HG03442 (cell line): ENCODE results near the gene DALRD3.
"Not testable (repeated sequence)": the region's sequence is repeated elsewhere in the genome, so short reads cannot be mapped to it uniquely, and the experiment has no call there.

ENCODE experiments used
- ATAC-seq: cut with Tn5 transposase; IDR thresholded peaks from one replicate; pipeline ENCODE4 v1.9.1; 2021; ENCODE audit warnings: mild to moderate bottlenecking, moderate library complexity; ENCODE audit not compliant: unreplicated experiment

The DALRD3 gene

DNA sequence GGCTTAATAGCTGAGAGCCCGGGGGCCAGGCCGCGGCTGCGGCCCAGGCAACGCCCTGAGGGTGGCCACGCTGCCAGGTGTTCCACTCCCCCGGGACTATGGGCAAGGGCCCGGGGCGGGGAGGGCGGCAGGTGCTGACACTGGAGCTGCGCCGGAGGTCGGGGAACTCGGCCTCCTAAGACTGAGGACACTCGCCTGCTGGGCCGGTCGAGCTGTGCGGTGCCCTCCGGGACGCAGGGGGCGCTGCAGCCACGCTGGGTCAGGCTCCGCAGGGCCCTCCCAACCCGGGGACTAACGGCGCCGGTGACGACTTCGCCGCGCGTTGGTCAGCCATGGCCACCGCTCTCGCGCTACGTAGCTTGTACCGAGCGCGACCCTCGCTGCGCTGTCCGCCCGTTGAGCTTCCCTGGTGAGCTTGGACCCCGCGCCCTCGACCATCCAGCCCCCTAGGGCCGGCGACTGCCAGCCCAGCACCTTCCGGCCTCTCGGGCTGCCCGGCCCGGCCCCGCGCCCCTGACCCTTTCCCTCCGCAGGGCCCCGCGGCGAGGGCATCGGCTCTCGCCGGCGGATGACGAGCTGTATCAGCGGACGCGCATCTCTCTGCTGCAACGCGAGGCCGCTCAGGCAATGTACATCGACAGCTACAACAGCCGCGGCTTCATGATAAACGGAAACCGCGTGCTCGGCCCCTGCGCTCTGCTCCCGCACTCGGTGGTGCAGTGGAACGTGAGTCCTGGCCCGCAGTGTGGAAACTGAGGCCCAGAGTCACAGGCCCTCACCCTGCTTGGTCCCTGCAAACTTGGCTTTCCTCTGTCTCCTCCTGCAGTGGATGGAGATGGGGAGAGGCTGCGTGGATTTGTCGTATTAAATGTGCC, 3.7 kb upstream of the DALRD3 start, which contains the start of gene NDUFAF3:
Gene NDUFAF3, plus strand, starts transcription at position 309 of the 875 bp plus-strand sequence. Its CDS starts 24 bp downstream, at position 333.
- peak; percentile 57 for ATAC-seq

DNA sequence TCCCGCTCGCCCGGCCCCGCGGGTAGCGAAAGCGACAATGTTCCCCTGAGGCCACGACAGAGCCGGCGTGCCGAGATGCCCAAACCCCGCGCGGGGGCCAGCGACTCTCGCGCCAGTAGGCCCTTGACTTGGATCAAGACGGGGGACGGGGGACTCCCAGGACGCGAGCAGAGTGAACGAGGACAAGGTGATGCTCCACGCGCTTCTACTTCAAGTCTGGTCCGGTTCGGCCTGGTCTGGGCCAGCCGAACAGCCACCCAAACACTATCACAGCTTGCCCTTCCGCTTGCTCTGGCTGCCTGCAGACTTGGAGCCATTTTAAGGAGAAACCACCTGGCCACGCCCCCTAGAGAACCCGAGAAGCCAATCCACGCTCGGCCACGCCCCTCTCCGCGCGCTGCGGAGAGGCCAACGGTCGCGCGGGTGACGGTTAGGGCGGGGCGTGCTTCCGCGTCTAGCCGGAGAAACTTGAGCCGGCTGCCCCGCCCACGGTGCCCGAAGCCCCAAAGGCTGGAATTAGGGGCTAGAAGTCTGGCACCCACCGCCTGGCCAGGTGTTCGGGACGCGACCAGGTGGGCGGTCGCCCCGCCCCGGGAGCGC, 2.9 kb upstream of the DALRD3 start:
- peak; percentile 46 for ATAC-seq

DNA sequence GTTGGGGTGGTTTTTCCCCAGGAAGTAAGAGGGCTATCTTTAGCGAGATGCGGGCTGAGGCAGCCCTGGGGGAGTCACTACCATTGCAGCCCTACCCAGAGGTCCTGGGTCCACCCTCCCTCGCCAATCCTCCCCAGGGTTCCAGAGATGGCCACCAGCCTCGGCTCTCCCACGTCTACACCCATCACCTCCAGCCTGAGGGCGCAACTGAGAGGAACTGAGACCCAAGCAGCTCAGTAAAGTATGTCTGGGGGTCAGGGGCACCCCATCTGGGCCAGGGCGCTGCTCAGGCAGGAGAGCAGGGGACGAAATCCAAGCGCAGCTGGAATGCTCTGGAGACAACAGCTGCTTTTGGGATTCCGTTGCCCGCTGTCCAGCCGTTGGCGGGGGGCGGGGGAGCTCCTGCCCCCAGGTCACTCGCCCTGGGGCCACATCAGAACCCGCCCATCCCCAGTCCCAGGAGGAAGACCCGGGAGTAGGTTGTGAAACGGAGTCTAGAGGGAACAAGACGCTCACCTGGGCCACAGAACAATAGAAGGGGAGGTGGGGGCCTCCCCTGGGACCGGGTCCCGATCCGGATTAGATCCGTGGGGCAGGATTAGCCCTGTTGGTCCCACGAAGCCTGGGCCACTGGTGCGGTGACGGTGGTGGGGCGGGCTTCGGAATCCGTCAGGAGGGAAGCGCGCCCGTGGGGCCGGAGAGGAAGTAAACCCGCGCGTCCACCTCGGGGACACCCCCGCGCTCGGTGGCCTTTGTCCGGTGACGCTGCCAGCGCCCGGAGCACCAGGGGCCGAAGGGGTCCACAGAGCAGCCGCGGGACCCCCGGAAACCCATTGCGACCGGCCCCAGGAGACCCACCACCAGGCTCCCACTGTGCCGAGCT, 2.2 kb upstream of the DALRD3 start:
- ATAC-seq: no peak

DNA sequence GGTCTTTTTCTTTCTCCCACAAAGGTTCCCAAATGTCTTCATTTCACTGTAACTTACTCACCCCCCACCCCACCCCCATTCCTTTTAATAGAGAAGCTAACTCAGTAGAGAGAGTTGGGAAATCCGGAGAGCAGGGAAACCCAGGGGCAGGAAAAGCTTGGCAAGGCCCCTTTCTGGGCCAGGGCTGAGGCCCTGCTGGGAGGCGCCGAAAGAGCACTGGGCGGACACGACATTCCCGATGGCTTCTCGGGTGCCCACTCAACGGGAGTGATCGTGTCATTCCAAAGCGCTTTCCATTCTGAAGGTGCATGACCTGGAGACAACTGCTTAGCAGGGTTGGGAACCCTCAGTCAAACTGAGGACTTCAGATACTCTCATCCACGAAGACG, 1.6 kb upstream of the DALRD3 start:
- ATAC-seq: no peak

DNA sequence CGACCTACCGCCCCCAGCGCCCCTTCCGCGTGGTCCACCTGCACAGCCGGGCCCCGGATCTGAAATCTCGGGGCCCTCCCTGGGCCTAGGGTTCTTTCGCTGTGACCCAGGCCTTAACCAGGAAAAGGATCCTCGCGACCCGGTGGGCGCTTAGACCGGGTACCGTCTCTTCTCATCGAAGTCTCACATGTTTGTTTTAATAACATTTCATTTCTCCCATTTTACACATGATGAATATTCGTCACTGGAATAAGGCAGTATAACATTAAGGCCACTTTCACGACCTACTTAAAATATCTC, 277 bp upstream of the DALRD3 start:
- no peak for ATAC-seq

DNA sequence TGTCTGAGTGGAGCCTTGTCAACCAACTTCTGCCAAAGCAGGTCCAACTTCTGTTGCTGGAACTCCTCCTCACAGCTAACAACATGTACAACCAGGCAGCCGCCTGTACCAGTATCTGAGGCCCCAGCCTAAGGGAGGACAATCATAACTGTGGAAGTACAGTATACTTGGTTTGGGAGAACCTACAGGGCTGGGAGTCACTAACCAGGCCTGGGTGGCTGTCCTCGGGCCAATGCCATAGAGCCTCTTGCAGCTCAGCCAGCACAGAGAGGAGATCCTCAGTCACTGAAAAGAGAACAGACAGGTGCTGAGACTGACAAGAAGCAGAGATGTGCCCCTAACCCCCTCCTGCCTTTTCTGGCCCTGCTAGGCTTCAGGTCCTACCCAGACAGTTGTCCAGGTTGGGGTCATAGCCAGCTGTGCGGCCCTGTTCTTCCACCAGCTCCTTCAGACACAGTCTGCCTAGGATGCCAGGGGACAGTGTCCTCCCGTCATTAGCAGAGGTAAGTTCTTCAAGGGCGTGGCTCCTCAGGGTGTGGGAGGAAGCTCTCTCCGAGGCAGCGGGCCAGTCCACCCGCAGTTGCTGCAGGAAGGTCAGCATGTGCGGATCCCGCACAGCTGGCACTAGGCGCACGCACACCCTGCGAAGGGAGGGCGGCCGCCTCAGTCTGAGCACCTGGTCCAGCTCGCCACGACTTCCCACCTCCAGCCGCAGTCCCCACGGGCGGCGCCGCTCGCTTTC, 980 bp downstream of the DALRD3 start:
- ATAC-seq: no peak

DNA sequence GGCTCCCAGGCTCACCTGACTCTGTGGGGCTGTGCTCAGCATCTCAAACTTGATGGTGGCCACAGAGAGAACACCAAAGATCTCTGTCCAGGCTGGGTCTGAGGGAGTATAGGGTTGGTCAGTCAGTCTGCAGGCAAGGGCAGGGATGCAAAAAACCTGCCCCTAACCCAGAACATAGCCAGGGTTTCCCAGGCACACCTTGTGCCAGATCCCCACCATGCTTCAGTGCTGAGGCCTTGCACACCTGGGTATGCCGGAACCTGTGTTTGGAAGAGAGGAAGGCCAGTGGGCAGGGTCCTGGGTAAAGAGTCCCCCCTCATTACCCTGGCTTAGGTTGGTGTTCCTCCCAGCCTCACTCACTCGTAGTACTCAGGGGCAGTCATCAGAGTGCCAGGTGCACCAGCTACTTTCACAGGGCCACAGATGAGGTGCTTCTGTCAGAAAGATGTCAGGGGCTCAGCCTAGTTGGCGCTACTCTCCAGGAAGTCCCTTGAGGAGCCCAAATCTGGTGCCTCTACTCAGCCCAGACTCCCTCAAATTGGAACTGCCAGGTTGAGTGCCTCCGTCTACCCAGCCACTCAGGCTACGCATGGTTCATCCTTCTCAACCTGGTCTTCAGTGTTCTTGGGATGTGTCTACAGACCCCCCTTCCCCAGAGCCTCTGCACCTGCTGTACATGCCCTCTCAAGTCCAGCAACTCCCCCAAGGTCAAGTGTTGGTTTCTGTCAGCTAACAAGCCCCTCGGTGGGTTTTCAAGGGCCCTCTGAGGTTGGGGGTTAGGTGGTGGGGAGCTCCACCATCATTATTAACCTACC, 1.8 kb downstream of the DALRD3 start:
- no peak for ATAC-seq

DNA sequence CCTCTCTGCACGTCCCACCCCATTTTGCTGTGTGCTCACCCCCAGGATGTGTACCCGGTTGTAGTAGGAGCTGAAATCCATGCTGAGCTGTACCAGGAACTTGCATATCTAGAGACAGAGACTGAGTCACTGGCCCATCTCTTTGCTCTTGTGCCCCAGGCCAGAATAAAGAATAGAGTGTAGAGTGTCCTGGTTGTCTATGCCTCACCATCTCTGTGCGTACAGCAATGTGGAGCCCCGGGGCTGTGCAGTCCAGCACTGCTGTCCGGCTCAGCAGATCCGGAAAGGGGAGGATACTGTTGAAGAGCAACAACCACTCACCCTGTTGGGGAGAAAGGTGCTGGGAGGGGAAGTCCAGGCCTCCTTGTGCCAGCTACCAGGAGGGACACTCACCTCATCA, 2.6 kb downstream of the DALRD3 start:
- no peak for ATAC-seq

DNA sequence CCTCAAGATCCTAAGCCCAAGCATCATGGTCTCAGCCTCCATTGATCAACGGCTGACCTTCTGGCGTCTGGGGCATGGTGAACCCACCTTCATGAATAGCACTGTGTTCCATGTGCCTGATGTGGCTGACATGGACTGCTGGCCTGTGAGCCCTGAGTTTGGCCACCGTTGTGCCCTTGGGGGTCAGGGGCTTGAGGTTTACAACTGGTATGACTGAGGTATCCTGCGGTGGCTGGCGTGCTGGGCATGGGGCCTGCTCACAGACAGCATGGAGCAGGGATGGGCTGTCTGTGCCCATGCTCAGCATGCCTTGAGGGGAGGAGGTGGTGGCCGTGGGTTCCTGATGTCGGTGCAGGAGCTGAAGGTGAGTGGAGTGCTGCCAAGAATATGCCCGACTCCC, 3.3 kb downstream of the DALRD3 start:
- ATAC-seq: no peak

DNA sequence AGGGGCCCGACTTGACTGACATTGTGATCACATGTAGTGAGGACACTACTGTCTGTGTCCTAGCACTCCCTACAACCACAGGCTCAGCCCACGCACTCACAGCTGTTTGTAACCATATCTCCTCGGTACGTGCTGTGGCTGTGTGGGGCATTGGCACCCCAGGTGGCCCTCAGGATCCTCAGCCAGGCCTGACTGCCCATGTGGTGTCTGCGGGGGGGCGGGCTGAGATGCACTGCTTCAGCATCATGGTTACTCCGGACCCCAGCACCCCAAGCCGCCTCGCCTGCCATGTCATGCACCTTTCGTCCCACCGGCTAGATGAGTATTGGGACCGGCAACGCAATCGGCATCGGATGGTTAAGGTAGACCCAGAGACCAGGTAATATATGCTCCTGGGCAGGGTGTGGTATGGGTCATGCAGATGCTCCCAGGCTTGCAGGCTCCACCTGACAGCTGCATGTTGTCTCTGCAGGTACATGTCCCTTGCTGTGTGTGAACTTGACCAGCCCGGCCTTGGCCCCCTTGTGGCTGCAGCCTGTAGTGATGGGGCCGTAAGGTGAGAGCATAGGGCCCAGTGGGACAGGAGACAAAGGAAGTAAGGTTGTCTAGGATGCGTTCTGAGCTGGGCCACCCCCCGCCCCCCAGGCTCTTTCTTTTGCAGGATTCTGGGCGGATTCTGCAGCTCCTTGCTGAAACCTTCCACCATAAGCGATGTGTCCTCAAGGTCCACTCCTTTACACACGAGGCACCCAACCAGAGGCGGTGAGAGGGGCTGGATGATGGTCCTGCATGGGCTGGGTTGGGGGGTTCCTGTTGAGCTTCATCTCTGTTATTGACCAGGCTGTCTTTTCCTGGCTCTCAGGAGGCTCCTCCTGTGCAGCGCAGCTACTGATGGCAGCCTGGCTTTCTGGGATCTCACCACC, 4.4 kb downstream of the DALRD3 start:
- no peak for ATAC-seq

DNA sequence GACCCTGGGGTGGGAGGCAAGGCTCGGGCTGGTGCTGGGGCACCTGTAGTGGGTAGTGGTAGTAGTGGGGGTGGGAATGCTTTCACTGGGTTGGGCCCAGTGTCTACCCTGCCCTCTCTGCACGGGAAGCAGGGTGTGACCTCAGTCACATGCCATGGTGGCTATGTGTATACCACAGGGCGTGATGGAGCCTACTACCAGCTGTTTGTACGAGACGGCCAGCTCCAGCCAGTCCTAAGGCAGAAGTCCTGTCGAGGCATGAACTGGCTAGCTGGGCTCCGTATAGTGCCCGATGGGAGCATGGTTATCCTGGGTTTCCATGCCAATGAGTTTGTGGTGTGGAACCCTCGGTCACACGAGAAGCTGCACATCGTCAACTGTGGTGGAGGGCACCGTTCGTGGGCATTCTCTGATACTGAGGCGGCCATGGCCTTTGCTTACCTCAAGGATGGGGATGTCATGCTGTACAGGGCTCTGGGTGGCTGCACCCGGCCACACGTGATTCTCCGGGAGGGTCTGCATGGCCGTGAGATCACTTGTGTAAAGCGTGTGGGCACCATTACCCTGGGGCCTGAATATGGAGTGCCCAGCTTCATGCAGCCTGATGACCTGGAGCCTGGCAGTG, 5.2 kb downstream of the DALRD3 start:
- ATAC-seq: no peak

DNA sequence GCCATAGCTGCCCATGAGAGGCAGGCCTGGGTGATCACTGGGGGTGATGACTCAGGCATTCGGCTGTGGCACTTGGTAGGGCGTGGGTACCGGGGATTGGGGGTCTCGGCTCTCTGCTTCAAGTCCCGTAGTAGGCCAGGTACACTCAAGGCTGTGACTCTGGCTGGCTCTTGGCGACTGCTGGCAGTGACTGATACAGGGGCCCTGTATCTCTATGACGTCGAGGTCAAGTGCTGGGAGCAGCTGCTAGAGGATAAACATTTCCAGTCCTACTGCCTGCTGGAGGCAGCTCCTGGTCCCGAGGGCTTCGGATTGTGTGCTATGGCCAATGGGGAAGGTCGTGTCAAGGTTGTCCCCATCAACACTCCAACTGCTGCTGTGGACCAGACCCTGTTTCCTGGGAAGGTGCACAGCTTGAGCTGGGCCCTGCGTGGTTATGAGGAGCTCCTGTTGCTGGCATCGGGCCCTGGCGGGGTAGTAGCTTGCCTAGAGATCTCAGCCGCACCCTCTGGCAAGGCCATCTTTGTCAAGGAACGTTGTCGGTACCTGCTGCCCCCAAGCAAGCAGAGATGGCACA, 5.9 kb downstream of the DALRD3 start:
- no peak for ATAC-seq

DNA sequence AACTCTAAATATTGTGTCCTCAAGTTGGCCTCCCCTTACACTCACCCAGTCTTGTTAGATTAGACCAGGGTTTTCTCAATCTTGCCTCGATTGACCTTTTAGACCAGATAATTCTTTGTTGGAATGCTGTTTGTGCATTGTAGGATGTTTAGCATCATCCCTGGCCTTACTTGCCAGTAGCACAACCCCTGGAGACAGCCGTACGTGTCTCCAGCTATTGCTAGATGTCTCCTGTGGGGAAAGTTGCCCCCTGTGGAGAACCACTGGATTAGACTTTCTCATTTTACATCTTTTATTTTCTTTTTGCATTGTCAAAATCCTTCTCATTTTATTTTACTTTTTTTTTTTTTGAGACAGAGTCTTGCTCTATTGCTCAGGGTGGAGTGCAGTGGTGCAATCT, 9.0 kb downstream of the DALRD3 start:
- no peak for ATAC-seq

DNA sequence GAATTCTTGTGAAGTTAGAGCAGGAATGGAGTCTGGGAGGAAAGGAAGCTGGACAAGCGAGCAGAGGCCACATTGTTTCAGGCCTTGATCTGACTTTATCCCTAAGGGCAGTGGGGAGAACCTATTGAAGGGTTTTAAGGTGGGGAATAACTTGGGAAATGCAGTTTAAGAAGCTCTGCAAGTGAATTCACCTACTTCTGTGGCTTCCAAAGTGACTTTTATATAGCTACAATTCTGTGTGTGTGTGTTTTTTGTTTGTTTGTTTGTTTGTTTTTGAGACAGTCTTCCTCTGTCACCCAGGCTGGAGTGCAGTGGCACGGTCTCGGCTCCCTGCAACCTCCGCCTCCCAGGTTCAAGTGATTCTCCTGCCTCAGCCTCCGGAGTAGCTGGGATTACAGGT, 9.8 kb downstream of the DALRD3 start:
- ATAC-seq: not testable (repeated sequence)

DNA sequence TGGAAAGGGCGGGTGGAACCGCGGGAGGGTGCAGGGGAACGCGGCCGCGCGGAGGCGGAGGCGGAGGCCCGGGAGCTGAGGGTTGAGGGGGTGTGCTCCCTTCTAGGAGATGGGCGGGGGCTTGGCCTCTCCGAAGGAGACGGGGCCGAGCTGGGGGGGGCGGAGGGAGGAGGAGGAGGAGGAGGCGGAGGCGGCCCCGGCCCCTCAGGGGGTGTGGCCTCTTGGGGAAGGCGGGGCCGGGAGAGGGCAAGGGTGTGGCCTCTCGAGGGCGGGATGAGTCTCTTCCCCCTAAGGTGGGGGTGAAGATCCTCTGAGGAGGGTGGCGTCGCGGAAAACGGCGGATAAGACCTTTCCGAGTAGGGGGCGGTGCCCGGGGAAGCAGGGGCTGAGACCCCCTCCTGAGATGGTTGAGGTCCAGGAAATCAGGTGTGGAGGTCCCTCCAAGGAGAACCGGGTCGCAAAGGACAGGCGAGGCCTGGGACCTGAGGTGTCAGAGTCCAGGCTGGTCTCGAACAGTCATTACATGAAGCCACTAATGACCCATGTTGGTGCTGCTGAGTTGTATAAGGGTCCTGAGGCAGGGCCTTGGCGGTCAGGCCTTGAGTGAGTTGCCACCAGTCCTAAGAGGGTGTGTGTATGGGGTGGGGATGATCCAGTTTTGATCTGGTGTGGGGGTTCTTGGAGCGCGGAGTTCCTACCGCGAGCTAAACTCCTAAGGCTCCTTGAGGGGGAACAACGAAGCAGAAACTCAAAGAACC, 10.4 kb downstream of the DALRD3 start:
- ATAC-seq: peak; percentile 36

DNA sequence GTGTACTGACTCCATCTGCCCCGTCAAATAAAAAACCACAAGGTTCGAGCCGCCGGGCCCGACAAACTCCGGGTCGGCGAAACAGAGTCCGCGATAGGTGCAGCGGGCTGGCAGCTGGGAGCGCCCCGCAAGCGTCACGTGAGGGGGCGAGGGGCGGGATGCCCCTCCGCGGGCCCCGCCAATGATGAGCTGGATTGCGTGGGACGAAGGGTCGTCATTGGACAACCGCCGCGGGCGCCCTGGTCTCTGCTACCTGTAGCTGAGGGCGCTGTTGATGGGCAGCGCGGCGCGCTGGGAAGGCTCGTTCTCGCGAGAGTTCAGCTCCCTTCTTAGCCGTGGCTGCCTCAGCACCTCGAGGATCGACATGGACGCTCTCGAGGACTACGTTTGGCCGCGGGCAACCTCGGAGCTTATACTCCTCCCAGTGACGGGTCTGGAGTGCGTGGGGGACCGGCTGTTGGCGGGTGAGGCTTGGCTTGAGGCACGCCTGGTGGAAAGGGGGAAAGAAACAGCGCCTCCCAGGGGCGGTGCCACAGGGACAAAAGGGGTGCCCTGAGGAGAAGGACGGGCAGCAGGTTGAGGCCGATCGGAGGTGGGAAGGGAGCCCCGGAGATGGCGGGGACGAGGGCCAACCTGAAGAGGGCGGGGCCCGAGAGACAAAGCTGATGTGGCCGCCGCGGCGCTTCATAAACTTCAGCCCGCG, 11.2 kb downstream of the DALRD3 start, which contains the start of gene WDR6:
Gene WDR6, plus strand, starts transcription at position 324 of the 703 bp plus-strand sequence. Its CDS starts 41 bp downstream, at position 365.
- ATAC-seq: peak; percentile 79
